DMS 273 treated with DMSO at 0.1 percent for 48 hours (cell line): ENCODE measurements around the gene HBB.

Experiments used
- DNase-seq: peaks from one replicate; lab custom pipeline; 2025; lab: John Stamatoyannopoulos, UW

Gene HBB

DNA sequence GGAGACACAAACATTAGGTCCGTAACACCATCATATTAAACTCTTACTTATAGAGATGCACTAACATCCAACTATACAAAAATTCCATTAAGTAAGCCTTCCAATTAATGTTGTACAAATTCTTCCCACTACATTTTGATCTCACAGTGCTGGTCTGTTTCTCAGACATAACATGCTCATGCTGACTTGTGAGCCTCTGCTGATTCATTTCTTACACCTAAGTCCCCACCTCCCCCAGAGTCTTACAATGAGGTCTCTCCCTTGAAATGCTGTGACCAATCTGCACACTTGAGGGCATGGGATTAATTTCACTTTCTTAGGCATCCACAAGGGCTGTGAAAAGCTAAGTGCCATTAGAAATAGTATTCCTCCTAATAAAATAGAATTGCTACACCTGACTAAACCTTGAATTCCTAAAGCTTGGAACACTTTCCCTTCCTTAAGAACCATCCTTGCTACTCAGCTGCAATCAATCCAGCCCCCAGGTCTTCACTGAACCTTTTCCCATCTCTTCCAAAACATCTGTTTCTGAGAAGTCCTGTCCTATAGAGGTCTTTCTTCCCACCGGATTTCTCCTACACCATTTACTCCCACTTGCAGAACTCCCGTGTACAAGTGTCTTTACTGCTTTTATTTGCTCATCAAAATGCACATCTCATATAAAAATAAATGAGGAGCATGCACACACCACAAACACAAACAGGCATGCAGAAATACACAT is 20.8 kb upstream of the HBB start:
- no peak for DNase-seq

DNA sequence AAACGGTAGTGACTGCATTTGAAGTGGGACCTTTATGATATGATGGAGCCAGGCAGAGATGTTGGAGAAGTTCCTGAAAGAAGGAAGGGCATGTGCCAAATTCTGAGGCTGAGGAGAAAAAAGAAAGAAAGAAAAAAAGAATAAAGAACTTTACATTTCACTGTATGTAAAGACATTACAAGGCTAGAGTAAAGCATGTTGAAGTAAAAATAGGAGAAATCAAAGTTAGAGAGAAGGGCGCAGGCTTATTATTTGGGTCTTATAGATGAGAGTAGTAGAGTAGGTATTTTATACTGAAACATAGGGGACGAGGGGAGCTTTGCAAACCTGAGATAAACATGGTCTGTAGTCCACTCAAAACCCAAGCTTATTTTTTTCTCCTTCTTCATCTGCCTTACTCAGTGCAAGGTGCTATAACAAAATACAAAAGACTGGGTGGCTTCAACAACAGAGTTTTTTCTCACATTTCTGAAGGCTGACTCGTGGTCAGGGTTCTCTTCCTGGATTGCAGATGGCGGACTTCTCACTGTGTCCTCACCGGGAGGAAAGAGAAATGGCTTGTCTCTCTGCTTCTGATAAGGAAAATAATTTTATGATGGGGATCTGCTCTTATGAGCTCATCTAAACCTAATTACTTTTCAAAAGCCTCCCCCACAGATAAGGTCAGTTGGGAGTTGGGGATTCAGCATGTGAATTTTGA is 20.1 kb upstream of the HBB start:
- DNase-seq, result no peak

DNA sequence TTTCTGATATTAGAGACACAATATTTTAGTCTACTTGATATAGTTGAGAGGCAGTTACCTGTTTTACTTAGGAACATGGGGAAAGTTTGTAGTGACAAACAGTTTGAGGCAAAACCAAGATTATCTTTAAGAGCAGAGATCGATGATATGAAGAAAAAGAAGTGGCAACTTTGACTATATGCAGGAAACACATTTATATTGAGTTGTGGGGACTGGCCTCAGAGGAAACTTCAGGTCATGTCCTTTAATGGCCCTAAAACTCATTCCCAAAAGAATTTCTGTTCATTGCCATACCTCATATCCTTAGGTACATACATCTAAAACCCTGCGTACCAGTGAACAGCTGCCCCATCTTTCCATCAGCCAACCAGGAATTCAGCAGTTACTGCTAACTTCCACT is 18.3 kb upstream of the HBB start:
- no peak for DNase-seq

DNA sequence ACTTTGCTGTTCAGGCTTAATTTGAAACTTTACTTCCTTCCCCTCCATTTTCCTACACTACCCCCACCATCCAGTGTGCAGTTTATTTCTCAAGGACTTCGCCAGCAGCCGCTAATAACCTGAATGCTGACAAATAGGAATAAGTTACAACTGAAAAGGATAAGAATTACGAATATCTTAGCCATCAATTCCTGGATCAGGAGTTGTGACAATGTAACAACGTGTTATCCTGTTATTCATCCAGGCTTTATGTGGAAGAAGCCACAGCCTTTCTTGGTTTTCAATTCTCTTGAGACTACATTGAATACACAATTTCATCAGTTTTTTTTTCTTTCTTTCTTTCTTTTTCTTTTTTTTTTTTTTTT is 16.9 kb upstream of the HBB start:
- DNase-seq, result no peak

DNA sequence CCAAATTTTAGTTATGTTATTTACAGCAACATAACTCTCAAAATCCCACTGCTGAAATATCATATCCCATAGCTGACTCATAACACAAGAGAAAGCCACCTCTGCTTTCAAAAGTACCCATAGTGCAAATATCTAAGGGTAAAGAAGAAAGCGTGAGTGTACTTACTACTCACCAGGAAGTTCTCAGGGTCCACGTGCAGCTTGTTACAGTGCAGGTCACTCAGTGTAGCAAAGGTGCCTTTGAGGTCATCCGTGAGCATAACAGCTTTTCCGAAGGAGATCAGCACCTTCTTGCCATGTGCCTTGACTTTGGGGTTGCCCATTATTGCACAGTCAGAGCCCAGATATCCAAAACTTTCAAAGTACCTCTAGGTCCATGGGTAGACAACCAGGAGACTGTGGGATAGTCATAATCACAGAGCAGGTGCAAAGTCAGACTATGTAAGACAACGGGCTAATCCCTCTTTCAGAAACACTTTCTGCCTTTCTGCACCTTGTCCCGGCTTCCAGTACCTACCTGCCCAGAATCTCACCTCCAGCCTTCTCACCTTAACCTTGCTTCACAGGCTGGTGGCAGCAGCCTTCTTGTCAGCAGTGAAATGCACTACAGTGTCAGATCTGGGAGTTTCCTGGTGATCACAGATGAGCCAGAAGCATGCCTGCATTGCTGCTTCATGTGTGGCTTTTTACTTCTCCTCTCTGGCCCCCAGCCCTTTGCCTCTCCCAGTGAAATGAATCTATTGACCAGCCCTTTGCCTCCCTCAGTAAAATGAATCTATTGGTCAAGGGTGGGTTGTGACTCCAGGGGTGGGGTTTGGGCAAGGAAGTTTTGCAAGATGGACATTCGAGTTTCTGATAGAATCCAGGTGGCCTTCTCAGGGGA is 16.3 kb upstream of the HBB start:
- no peak for DNase-seq

DNA sequence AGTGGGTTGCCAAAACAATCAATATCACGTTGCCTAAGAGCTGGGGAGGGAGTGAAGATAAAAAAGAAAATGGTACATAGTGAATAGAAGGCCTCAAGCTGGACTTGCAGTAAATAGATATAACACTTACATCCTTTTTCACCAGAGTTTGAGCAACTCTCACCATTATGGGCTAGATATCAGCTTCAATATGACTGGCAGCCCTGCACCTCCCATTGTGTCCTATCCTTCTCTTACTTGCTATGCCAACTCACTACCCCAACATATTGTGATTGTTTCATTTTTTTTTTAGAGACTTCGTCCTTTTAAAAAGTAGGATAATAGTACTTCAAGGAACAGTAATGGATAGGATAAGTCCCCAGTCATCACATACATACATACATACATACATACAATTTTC is 15.3 kb upstream of the HBB start:
- no peak for DNase-seq

DNA sequence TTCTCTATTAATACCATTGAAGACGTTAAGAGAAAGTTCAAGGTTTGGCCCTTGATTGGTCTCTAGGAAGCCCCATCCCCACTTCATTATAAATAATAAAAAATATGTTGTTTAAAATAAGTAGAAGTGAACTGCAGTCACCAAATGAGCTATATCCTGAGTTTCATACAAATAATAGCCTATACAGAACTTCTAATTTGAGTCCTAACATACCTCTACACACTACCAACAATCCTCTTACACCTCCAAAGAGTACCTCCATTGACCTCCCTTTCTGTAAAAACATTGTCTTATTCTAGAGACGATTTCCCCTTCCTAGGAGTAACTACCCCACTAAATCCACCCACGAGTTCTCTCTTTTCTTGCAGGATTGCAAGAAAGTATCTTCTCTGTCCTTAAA is 14.6 kb upstream of the HBB start:
- DNase-seq, result no peak

DNA sequence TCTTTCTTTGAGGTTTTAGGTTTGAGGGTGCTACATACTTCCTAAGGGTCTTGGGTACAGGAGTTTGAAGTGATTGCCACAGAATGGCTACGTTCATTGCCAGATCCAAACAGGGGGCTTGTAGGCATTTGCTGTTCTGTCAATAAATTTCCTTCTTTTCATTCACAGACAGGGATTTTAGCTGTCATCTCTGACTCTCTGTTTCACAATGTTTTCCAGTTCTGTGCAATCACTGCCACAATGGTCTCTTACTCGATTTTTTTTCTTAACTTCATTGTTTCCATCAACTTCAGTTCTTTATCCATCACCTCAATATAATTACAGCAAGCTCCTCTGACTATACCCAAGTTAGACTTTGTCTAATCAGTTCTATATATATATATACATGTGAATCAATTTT is 13.6 kb upstream of the HBB start:
- DNase-seq, result no peak

DNA sequence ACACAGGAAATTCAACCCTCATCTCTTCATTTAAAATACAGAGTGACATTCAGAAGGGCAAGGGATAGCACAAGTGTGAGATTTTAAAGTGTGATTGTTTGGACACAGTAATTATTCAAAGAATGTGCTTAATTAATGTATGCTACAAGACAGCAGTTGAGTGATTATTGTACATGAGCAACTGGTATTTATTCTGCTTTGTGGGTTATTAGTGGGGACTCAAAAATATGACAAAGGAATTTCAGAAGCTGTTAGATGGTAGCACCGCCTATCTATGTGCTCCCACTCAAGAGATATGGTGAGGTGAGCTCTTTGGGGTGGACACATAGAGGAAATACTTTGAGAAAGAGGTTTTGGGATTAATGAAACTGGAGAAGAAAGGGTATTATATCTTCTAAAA is 13.2 kb upstream of the HBB start:
- DNase-seq, result no peak

DNA sequence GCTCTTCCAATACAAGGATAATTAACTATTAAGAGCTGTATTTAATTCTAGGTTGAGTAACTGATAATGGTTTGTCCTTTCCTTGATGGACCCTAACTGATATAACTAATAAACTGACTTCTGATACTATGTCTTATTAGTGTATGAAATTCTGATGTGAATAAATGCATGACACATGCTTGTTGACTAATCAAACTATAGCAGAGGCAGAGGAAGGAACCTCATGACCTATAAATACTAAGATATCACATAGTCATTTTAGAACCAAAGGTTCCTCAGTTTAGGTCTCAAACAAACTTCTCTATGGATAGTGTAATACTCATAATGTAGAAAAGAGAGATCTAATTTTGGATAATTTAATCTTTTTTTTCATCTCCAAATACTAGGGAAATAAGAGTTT is 12.2 kb upstream of the HBB start:
- DNase-seq, result no peak

DNA sequence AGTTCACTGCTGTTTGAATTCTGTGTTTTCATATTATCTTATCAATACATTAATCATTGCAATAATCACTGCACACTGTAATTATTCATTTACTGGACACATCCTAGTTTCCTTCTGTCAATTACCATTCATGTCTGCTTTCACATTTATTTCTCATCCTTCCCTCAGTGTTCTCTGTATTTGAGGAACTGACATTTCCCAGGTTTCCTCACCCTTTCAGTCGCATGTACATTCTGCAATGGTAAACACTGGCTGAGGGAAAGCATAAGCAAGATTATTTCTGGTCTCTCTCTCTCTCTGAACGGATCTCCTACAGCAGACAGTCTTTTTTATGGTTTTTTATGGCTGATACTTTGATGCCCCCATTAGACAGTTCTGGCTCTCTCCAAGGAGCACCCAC is 11.6 kb upstream of the HBB start:
- no peak for DNase-seq

DNA sequence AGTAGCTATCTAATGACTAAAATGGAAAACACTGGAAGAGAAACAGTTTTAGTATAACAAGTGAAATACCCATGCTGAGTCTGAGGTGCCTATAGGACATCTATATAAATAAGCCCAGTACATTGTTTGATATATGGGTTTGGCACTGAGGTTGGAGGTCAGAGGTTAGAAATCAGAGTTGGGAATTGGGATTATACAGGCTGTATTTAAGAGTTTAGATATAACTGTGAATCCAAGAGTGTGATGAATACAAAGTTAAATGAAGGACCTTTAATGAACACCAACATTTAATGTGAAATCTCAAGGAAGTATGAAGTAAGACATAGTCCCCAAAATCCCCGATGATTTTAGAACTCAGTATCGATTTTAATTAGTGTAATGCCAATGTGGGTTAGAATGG is 10.5 kb upstream of the HBB start:
- no peak for DNase-seq

DNA sequence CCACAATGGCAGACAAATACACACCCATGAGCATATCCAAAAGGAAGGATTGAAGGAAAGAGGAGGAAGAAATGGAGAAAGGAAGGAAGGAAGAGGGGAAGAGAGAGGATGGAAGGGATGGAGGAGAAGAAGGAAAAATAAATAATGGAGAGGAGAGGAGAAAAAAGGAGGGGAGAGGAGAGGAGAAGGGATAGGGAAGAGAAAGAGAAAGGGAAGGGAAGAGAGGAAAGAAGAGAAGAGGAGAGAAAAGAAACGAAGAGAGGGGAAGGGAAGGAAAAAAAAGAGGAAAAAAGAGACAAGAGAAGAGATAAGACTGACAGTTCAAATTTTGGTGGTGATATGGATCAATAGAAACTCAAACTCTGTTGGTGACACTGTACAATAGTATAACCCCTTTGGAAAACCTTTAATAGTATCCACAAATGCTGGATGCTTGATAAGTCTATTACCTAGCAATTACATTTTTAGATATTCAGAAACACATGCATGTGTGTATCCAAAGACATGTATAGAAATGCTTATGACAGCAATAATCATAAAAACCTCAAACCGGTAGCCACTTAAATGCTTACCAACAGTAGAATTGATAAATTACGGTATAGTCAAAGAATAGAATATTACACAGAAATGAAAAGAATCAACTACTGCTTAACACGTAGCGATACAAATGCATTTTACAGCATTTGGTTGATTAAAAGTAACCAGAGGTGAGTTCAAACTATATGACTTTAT is 8.7 kb upstream of the HBB start:
- DNase-seq, result no peak

DNA sequence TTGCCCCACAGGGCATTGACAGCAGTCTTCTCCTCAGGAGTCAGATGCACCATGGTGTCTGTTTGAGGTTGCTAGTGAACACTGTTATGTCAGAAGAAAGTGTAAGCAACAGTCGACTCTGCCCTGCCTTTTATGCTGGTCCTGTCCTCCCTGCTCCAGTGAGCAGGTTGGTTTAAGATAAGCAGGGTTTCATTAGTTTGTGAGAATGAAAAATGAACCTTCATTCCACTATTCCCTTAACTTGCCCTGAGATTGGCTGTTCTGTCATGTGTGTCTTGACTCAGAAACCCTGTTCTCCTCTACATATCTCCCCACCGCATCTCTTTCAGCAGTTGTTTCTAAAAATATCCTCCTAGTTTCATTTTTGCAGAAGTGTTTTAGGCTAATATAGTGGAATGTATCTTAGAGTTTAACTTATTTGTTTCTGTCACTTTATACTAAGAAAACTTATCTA is 7.5 kb upstream of the HBB start, which contains the start of gene HBD:
TSS of gene HBD (minus strand) at position 103 of the 454 bp plus-strand sequence. CDS start at position 53, 50 bp downstream.
- no peak for DNase-seq

DNA sequence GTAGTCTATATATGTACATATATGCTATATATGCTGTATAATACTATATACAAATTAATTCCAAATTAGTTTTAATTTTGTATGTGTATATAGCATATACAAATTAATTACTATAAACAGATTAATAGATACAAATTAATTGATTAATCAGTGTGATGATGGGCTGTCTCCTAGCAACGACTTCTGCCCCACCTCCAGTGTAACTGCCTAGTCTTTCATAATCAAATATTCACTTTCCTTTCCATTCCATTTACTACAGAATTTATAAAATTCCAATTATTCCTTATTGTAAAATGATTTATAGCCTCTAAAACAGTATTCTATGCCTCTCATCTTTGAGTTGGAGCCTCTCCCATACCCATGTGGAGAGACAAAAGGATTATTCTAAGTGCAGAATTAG is 6.4 kb upstream of the HBB start:
- DNase-seq, result no peak

DNA sequence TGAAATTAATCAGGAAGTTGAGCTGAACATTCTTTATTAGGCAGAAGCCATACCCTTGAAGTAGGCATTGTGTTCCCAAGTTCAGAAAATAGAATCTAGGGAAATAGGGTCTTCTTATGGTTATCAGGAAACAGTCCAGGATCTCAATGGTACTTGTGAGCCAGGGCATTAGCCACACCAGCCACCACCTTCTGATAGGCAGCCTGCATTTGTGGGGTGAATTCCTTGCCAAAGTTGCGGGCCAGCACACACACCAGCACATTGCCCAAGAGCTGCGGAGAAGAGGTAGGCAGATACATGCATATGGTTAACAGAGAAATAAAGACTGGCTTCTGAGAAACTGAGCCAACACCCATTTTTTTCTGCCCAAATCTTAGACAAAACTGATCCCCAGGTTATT is 6.0 kb upstream of the HBB start:
- no peak for DNase-seq

DNA sequence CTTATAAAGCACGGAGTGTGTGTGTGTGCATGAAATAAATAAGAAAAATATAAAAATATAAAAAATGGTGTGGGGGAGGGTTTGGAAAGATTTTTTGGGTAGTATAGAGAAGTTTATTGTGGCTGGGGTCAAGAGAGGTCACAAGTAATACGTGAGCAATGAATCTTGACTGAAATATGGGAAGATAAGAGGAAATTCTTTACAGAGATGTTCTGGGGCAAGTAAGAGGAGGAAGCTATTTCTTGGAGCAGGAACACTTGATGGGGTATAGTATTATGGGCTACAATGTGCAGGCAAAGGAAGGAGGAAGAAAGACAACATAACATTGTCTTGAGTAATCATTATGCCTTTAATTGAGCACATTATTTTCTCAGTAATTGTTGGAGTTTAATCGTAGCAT is 5.3 kb upstream of the HBB start:
- DNase-seq, result no peak

DNA sequence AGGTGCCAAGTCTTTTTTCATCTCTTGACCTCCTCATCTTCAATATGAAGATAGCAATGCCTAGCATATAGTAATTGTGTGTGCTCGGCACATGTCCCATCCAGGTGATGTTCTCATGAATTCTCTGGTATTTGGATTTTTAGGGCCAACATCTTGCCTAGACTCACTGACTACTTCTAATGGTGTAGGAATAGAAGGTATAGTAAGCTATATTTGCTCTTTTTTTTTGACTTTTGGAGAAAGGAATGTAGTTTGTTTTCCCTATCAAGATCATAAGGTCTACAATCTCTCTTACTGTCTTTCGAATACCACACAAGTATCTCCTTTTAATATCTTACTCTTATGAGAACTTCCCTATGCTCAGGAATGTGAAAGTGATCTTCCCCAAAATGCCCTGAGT is 4.2 kb upstream of the HBB start:
- DNase-seq, result no peak

DNA sequence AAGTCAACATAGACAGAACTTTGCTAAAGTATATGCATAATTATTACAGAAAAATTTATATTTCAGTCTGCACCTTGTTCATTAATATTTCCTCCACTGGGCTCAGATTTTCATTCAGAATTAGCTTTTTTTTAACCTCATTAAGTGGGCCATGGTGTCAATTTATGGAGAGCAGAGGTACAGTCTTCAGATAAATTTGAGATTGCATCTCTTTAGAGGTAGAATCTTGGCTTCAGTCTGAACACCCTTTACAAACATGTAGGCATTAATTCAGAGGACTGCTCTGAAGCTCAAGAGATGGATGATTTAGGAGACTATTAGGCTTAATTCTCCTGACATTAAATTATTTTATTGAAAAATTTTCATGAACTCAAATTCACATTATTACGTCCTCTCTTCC is 3.4 kb upstream of the HBB start:
- no peak for DNase-seq

DNA sequence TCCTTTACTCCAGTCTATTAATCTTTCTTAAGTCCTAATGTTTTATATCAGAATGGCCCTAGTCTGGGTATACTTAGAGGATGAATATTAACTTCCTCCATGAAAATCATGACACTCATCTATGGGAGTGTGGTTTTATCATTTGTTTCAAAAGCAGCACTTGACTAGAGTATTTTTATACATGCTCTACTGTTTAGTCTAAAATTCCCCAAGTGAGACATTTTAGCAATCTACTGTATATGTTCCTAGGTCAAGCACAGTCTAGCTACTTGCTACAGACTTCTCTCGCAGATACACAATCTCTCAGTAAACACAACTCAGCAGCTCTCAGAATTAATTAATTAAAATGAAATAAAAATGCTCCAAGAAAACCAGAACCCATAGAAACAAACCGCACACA is 2.9 kb upstream of the HBB start:
- no peak for DNase-seq

DNA sequence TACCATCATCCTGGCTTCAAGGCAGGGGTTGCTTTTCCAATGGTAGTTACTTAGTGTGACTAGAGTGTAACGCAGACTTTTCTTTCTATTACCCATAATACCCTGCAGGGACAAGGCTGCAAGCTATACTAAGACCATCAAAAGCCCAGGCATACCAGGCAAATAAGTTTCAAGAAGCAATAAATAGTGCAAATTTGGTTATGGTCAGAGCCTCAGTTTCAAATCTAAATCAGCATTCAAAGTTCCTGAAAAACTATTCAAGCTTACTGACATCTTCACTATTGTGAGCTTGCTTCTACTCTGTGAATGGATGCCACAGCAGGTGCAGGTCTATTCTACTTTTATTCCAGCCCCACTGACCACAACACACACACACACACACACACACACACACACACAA is 2.5 kb upstream of the HBB start:
- no peak for DNase-seq

DNA sequence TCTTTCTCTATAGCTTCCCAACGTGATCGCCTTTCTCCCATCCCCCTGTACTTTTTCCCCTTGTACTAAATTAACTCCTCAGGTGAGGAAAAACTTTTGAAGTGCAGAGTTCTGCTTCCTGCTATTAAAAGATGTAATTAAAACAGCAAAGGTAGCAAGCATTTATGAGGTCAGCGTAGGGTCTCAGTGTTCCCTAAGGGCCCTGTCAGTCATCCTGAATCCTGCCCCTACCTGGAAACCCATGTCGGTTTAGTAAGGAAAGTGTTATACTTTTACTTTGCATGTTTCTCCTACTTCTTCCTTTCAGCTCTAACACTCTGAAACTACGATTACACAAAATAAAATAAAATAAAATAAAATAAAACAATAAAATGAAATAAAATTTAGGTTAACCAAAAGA is 1.3 kb upstream of the HBB start:
- DNase-seq, result no peak
